Measurements from ENCODE around the gene PSAT1.

Gene PSAT1

GRCh38 chr9:78296893-78297671 is at the start of gene PSAT1:
PSAT1 (plus strand) TSS chr9:78297125; CDS start chr9:78297211, 86 bp downstream.
- peak within 1 kb of the TSS; percentile 90 for H3K4me3 ChIP-seq (ENCODE audit: low read depth, low read length)
- no peak for TF ChIP-seq CTCF (IDR thresholded peaks at IDR 0.05; ENCODE audit: low read depth, low read length)

GRCh38 chr9:78248635-78249034 is 48.3 kb upstream of the PSAT1 start:
- no peak overlapping the region for H3K4me3 ChIP-seq (ENCODE audit: low read depth, low read length)
- TF ChIP-seq CTCF (IDR thresholded peaks at IDR 0.05; ENCODE audit: low read depth, low read length) = no peak

GRCh38 chr9:78249542-78249941 is 47.4 kb upstream of the PSAT1 start:
- no peak for TF ChIP-seq CTCF (IDR thresholded peaks at IDR 0.05; ENCODE audit: low read depth, low read length)
- no peak overlapping the region for H3K4me3 ChIP-seq (ENCODE audit: low read depth, low read length)

- no peak overlapping the region for H3K4me3 ChIP-seq (ENCODE audit: low read depth, low read length)
- TF ChIP-seq CTCF (IDR thresholded peaks at IDR 0.05; ENCODE audit: low read depth, low read length) = no peak
These were observed 44.3 kb upstream of the PSAT1 start for GRCh38 chr9:78252616-78253015.

- no peak for TF ChIP-seq CTCF (IDR thresholded peaks at IDR 0.05; ENCODE audit: low read depth, low read length)
- no peak overlapping the region for H3K4me3 ChIP-seq (ENCODE audit: low read depth, low read length)
These were observed 43.6 kb upstream of the PSAT1 start for GRCh38 chr9:78253285-78253684.

- no peak overlapping the region for H3K4me3 ChIP-seq (ENCODE audit: low read depth, low read length)
- peak; percentile 21; the same call in 1 of the 2 replicates for TF ChIP-seq CTCF (IDR thresholded peaks at IDR 0.05; ENCODE audit: low read depth, low read length)
These were observed 35.4 kb upstream of the PSAT1 start for GRCh38 chr9:78261403-78262001.

- no peak overlapping the region for H3K4me3 ChIP-seq (ENCODE audit: low read depth, low read length)
- no peak for TF ChIP-seq CTCF (IDR thresholded peaks at IDR 0.05; ENCODE audit: low read depth, low read length)
These were observed 34.3 kb upstream of the PSAT1 start for GRCh38 chr9:78262655-78263054.
